Measurements from ENCODE around the gene CENPL.
"Not testable (repeated sequence)": the region's sequence is repeated elsewhere in the genome, so short reads cannot be mapped to it uniquely, and the experiment has no call there.

CENPL gene

DNA sequence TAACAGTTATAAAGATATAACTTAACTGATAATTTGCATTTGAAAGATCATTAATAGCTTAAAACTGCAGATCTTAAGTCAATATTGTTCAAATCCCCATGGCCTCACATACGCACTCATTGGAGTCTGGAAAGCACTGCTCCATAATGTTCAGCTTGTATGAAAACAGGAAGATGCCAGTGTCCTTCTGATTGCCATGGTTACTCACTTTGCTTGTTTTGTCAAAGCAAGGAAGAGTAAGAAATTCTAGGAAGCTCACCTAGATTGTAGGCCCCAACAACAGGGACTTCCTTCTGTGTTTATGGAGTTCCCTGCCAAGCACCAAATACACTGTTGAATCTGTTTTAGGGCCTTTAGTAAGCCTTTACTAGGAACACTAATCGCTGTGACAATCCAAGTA lies 32.2 kb upstream of the CENPL start:
- DNase-seq: no peak

- no peak for DNase-seq
These were observed 31.3 kb upstream of the CENPL start for GRCh38 chr1:173856014-173856413.

- no peak for DNase-seq
These were observed 28.4 kb upstream of the CENPL start for GRCh38 chr1:173853074-173853473.

GRCh38 chr1:173852105-173852504 lies 27.4 kb upstream of the CENPL start:
- no peak for DNase-seq

DNA sequence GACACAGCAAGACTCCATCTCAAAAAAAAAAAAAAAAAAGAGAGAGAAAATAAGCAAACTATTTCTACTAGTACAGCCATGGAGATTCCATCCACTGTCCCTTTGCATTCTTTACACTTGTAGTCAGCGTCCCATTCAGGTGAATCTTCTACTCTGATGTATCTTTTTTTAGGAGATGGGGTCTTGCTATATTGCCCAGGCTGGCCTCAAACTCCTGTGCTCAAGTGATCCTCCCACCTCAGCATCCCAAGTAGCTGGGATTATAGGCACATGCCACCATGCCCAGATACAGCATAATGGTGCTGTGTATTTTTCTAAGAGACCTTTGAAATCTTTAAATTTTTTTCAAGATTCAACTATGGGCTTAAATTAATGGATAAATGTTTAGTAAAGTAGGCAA lies 8.1 kb upstream of the CENPL start:
- DNase-seq: no peak

DNA sequence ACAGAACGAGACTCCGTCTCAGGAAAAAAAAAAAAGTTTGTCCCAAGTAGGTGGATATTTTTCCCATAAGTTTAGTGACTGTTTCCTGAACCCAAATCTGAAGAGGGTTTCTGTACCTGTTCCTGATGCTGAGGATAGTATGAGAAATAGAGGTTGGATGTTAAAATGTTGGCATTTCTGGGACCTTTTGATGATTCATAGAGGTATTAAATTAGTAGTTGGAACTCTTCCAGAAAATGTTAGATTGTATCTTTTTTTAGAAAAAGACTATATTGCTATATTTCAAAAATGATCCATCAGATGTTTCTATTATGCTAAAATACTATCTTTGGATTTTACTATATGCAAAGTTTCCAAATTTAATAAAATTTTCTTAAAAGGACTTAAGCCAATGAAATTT lies 2.9 kb upstream of the CENPL start:
- DNase-seq: no peak

GRCh38 chr1:173823781-173824314 lies 835 bp downstream of the CENPL start:
- no peak for DNase-seq

- no peak for DNase-seq
These were observed 3.0 kb downstream of the CENPL start for GRCh38 chr1:173821680-173822079.

GRCh38 chr1:173818459-173818858 lies 6.2 kb downstream of the CENPL start:
- DNase-seq: no peak

DNA sequence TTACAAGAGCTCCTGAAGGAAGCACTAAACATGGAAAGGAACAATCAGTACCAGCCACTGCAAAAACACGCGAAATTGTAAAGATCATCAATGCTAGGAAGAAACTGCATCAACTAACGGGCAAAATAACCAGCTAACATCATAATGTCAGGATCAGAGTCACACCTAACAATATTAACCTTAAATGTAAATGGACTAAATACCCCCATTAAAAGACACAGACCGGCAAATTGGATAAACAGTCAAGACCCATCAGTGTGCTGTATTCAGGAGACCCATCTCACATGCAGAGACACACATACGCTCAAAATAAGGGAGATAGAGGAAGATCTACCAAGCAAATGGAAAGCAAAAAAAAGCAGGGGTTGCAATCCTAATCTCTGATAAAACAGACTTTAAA lies 11.0 kb downstream of the CENPL start:
- DNase-seq: not testable (repeated sequence)

DNA sequence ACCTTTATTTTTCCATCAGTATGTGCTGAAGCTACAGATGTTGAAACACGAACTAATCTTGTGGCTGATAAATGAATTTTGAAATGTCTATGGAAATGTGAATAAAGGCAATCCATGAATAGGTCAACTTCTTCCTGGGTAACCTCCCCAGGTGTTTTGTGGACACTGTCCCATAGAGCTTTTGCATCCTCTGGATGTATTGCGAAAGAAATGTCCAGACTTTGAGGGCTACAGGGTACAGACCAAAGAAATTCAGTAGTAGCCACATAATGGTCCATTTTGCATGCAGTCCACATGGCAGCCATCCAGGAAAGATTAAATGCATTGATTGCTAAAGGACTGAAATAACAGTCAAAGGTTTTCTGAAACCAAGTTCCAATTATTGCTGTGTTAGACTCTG lies 21.7 kb downstream of the CENPL start:
- no peak for DNase-seq

DNA sequence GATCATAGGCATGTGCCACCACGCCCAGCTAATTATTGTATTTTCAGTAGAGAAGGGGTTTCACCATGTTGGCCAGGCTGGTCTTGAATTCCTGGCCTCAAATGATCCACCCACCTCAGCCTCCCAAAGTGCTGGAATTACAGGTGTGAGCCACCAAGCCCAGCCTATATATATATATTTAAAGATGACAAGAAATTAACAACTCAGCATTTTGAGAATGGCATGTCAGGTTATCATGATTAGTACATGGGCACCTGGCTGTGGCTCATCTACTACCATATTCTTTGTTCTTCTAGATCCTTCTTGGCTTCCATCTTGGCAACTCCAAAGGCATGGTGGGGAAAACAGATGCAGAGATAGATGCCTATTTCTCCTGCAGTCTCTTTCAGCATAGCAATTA lies 24.7 kb downstream of the CENPL start:
- DNase-seq: not testable (repeated sequence)

DNA sequence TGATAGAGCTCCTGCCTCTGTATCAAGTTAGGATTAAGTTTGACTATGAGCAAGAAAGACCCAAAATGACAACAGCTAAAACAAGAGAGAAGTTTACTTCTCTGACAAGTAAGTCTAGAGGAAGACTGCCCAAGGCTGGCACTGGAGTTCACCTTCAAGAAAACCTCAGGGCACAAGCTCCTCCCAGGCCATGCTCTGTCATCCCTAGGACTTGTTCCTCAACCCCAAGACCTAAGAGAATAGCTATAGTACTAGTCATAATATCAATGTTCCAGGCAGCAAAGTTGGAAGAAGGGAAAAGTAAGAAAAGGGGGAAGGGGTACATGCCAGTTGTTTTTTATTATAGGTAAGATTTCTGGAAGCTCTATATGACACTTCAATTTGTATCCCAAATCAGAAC lies 26.6 kb downstream of the CENPL start:
- DNase-seq: no peak

DNA sequence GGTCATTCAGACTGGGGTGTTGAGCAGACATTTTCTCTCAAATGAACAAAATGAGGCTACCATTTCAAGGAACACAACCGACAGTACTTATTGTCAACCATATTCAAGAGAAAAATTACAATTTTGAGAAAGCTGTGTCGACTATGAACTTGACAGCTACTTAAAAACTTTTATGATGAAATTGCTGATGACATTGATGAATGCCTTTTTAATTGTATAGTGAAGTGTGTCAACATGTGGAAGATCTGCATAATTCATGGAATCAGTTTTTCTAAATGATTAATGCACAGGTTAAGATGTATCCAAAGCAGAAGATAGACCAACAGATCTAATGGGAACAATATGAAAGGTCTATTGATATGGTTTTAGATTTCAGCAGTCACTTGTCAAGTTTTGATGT lies 34.8 kb downstream of the CENPL start:
- DNase-seq: no peak

DNA sequence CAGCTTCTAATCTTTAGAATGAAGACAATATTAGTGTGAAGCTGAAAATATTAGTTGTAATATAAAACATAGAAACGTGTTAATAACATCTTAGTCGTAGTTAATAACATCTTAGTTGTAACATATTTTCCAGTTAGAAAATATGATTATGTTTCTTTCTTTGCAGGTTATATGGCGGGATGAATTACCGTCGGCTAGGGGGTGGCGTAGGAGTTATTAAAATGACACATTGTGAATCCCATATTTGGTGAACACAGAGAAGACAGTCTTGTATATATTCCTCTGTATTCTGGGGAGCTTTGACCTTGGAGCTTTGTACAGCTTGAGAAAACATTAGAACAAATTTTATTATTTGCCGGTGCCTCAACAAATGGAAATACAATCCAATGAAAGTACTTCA lies 39.7 kb downstream of the CENPL start:
- no peak for DNase-seq

DNA sequence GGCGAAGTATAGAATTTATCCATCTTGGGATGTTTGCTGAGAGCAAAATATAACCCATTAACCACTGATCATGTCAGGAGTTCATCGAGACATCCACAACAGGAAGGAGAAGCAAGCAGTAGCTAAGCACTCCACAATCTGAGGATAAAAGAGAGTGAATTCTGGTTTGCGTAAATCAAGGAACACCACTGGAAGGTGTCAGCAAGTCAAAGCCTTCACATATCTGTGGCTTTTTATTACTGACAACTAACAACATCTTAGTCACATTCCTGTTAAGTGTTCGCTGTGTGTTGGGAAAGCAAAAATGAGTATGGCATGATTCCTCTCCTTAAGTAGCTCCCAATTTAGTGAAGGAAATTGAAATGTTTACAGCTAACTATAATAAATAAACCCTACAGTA lies 44.7 kb downstream of the CENPL start:
- no peak for DNase-seq

DNA sequence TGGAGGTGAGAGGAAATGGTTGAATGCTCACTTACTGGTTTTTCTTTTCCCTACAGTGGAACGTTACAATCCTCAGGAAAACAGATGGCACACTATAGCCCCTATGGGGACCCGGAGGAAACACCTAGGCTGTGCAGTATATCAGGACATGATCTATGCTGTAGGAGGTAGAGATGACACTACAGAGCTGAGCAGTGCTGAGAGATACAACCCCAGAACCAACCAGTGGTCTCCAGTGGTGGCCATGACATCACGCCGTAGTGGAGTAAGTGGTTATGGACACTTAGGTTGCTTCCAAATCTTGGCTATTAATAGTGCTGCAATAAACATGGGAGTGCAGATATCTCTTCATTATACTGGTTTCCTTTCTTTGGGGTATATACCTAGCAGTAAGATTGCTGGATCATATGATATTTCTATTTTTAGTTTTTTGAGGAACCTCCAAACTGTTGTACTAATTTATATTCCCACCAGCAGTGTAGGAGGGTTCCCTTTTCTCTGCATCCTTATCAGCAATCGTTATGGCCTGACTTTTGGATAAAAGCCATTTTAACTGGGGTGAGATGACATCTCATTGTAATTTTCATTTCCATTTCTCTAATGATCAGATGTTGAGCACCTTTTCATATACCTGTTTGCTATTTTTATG lies 49.0 kb downstream of the CENPL start:
- DNase-seq: no peak

- DNase-seq: no peak
These were observed 53.1 kb downstream of the CENPL start for GRCh38 chr1:173771560-173771959.

- DNase-seq: not testable (repeated sequence)
These were observed 54.4 kb downstream of the CENPL start for GRCh38 chr1:173770330-173770729.

- DNase-seq: no peak
These were observed 55.9 kb downstream of the CENPL start for GRCh38 chr1:173768827-173769226.

GRCh38 chr1:173768206-173768605 lies 56.5 kb downstream of the CENPL start:
- no peak for DNase-seq

- DNase-seq: not testable (repeated sequence)
These were observed 60.4 kb downstream of the CENPL start for GRCh38 chr1:173764331-173764730.

DNA sequence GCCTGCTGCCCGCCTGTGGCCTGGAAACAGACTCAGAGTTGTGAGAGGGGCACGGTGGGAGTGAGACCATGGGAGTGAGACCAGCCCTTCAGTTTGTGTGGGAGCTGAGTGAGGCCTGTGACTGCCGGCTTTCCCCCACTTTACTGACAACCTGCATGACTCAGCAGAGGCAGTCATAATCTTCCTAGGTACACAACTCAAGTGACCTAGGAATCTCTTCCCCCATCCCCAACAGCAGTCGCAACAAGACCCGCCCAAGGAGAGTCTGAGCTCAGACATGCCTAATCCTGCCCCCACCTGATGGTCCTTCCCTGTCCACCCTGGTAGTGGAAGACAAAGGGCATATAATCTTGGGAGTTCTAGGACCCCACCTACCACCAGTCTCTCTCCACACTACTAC lies 65.7 kb downstream of the CENPL start:
- DNase-seq: no peak

DNA sequence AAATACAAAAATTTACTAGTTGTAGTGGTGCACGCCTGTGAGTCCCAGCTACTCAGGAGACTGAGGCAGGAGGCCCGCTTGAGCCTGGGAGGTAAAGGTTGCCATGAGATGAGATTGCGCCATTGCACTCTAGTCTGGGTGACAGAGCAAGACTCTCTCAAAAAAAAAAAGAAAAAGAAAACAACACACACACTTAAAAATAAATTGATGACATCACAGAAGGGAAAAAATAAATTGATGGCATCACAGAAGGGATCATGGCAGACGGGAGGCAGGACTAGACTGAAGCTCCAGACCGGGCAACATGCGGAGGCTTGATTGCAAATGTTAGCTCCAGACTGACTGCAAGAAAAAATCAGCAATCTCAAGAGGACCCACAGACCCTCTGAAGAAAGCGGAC lies 66.6 kb downstream of the CENPL start:
- DNase-seq: no peak

GRCh38 chr1:173757666-173758065 lies 67.0 kb downstream of the CENPL start:
- DNase-seq: no peak

Data from NCI-H1930 (cell line).